Measurements from ENCODE around the gene NCOA1. TPM values are rescaled to one million over a fixed set of nuclear protein-coding genes. Genes with fewer than 3 reads are reported as not detected.

NCOA1 gene
- total RNA-seq, 1 donor from 2014 or later, result 48.4 TPM

- DNase-seq (ENCODE audit: extremely low spot score in 2 of 2), result peak; percentile 69 to 82
- no peaks in the 10 kb centered on the region for H3K27me3 ChIP-seq
- peaks cover 0 to 35% of the 10 kb centered on the region in 2 donors for H3K36me3 ChIP-seq
- H3K4me1 ChIP-seq, result no peaks in the 10 kb centered on the region
- H3K27ac ChIP-seq, result no peak overlapping the region
- H3K9me3 ChIP-seq, result no peaks in the 10 kb centered on the region
- H3K4me3 ChIP-seq, result no peak overlapping the region
- TF ChIP-seq CTCF (IDR thresholded peaks at IDR 0.05), result no peak
- no peak for TF ChIP-seq POLR2A (IDR thresholded peaks at IDR 0.05)
- TF ChIP-seq POLR2AphosphoS5 (IDR thresholded peaks at IDR 0.05; ENCODE audit: insufficient read depth in 1 of 2, low read depth in 1 of 2), result no peak
- intact Hi-C loops (cut with DNase I), result no loop called here
Observed at GRCh38 chr2:24819442-24820174, 328.6 kb downstream of the NCOA1 start.

GRCh38 chr2:24820175-24820513 lies 329.1 kb downstream of the NCOA1 start:
- no peak for DNase-seq (ENCODE audit: extremely low spot score in 2 of 2)
- Histone ChIP-seq H3K4me3 (no peak overlapping the region), H3K27ac (no peak overlapping the region), H3K36me3 (peaks cover 0 to 35% of the 10 kb centered on the region in 2 donors), H3K4me1 (no peaks in the 10 kb centered on the region), H3K9me3 (no peaks in the 10 kb centered on the region), H3K27me3 (no peaks in the 10 kb centered on the region)
- intact Hi-C loops (cut with DNase I), result no loop called here
- TF ChIP-seq CTCF (IDR thresholded peaks at IDR 0.05) (no peak), POLR2A (IDR thresholded peaks at IDR 0.05) (no peak), POLR2AphosphoS5 (IDR thresholded peaks at IDR 0.05; ENCODE audit: insufficient read depth in 1 of 2, low read depth in 1 of 2) (no peak)

Small RNA genes lying within 50 kb of the gene (small RNA-seq; reads per million reads assigned to genes)
- not detected for gene RNA5SP88
- gene RNU6-936P, result not detected

Other genes with a start within 250 kb of the NCOA1 start
- gene ITSN2, start 130.7 kb upstream of the NCOA1 start, total RNA-seq, result 52.5 TPM

All from vagina (tissue), 2 donors.